ENCODE data around the gene CSTF3.
"Not testable (repeated sequence)": the region's sequence is repeated elsewhere in the genome, so short reads cannot be mapped to it uniquely, and the experiment has no call there.

CSTF3 gene

GRCh38 chr11:33161120-33162005 is at the start of gene CSTF3:
Gene CSTF3, minus strand, starts transcription at chr11:33161480. Its CDS starts 155 bp downstream, at chr11:33161325.
- peak; percentile 97 for DNase-seq (ENCODE audit: low read depth)

DNA sequence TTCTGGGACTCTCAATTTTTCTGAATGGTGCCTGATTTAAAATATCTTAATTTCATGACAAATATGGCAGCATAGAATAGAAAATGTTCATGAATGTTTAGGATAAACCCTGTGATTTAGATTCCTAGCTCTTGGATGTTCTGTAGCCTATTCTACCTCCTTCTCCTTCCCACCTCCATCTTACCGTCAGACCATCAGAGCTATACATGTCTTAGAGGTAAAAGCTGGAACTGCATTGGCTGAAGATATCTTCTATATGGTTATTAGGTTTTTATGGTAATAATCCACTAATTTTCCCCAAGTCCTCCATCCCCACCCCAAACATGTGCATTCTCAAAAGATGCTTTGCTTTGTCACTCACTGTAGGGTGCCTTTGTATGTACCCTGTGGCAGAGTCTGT is 46.9 kb upstream of the CSTF3 start:
- no peak for DNase-seq (ENCODE audit: low read depth)

GRCh38 chr11:33207408-33207985 is 46.2 kb upstream of the CSTF3 start:
- DNase-seq (ENCODE audit: low read depth) = no peak

GRCh38 chr11:33197915-33198727 is 36.8 kb upstream of the CSTF3 start:
- DNase-seq (ENCODE audit: low read depth) = no peak

- DNase-seq (ENCODE audit: low read depth) = no peak
Observed at GRCh38 chr11:33195462-33196173, 34.3 kb upstream of the CSTF3 start.

GRCh38 chr11:33194455-33194854 is 33.2 kb upstream of the CSTF3 start:
- no peak for DNase-seq (ENCODE audit: low read depth)

GRCh38 chr11:33191467-33191866 is 30.2 kb upstream of the CSTF3 start:
- DNase-seq (ENCODE audit: low read depth) = no peak

DNA sequence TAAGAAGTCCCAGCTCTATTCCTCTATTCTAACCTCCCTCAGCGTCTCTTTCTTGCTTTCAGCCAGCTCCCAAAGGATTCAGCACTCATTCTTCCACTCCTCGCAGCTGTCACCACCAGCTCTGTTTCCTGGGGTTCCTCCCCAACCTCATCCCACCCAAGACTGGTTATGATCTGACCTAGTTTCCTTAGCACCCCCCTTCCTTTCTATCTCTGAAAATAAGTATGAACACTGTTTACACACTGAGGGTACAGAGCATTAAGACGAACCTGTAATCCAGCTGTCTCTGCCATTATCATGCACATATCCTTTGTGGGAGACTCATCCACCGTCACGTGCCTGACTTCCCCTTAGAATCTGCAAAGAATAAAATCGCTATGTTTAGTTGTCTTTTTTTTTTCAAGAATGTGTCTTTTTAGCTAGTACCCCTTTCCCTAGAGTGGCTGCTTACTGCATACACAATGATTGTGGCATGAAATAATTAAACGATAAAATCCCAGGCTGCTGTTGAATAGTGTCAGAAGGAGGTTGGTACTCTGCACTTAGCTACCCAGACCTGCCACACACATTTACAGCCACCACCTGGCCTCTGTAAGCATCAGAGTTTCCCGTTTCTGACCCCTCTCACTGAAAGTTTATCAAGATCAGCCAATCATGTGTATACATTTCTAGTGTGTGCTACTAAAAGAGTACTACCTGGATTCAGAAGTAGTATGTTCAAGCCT is 26.9 kb upstream of the CSTF3 start:
- no peak for DNase-seq (ENCODE audit: low read depth)

DNA sequence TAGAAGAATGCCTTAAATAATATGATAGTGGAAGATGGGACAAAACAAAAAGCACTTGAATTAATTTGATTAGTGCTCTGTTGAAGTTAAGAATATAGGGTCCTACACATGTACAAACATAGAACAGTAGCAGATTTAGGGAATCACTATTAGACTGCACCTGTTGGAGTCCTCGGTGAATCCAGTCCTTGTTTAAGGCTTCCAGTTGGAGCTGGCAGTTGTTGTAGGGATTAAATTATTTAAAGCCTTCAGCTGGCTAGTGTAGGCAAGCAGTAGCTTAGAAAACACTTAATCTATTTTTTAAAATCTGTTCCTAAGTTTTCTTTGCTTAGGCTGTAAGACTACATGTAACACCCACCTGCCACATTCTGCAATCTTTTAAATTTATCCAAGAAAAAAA is 24.5 kb upstream of the CSTF3 start:
- no peak for DNase-seq (ENCODE audit: low read depth)

- no peak for DNase-seq (ENCODE audit: low read depth)
Observed at GRCh38 chr11:33182246-33182878, 21.1 kb upstream of the CSTF3 start.

DNA sequence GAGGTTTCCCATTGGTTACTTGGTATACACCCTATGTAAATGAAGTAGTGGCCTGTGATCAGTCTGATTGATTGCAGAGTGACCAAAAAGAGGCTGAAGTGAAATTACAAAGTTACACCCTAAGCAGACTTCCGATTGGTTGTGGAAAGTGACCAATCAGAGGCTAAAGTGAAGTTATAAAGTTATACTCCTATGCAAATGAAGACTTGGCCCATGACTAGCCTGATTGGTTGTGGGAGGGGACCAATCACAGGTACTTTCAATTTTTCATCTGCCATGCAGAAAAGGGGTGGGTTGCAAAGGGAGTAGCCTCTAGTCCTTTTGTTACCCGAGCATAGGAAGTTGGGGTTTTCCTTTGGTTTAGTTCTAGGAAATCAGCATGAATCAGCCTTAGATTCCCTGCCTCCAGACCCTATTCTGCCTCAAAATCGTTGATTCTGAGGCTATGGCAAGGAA is 18.1 kb upstream of the CSTF3 start:
- no peak for DNase-seq (ENCODE audit: low read depth)

DNA sequence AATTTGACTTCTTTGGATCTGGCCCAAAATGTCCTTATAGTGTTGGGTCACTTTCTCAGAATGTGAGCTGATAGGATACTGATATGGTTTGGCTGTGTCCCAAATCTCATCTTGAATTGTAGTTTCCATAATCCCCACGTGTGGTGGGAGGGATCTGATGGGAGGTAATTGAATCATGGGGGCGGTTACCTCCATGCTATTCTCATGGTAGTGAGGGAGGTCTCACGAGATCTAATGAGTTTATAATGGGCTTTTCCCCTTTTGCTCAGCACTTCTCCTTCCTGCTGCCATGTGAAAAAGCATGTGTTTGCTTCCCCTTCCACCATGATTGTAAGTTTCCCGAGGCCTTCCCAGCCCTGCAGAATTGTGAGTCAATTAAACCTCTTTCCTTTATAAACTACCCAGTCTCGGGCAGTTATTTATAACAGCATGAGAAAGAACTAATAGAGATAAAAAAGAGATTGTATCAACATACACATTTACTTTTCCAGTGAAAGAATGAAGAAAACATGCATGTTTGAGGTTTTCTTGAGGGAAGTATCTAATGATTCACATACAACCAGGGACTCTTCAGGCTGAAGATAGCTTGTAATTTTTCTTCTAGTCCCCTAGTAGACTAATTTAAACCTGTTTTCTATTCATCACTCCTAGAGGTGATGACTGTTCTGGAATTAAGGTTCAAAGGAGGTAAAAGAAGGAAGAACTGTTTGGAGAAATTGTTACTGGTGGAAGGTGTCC is 17.3 kb upstream of the CSTF3 start:
- no peak for DNase-seq (ENCODE audit: low read depth)

- no peak for DNase-seq (ENCODE audit: low read depth)
Observed at GRCh38 chr11:33177676-33178336, 16.5 kb upstream of the CSTF3 start.

- not testable (repeated sequence) for DNase-seq (ENCODE audit: low read depth)
Observed at GRCh38 chr11:33176760-33177159, 15.5 kb upstream of the CSTF3 start.

DNA sequence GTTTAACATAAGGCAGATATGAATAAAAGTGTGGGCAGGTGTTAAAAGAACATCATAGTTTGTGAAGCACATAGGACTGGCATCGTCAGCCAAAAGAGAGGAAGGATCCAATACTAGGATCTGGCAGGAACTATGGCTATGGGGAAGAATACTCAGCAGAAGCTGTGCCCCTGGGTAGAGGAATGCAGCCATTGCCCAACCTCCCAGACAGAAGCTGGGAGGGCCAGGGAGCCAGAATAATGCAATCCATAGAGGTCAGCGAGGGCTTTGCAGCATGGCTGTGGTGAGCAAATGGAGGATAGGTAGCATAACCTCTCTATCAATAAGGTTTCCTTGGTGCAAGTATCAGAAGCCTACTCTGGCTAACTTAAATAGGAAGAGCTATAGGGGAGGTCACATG is 11.7 kb upstream of the CSTF3 start:
- DNase-seq (ENCODE audit: low read depth) = no peak

DNA sequence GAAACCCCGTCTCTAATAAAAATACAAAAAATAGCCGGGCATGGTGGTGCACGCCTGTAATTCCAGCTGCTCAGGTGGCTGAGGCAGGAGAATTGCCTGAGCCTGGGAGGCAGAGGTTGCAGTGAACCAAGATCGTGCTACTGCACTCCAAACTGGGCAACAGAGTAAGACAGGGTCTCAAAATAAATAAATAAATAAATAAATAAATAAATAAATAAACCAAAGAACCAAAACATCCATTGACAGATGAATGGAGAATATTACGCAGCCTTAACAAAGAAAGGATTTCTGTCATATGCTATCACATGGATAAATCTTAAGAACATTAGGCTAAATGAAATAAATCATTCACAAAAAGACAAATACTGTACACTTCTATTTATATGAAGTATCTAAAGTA is 11.1 kb upstream of the CSTF3 start:
- no peak for DNase-seq (ENCODE audit: low read depth)

GRCh38 chr11:33171251-33171650 is 10.0 kb upstream of the CSTF3 start:
- DNase-seq (ENCODE audit: low read depth) = no peak

- no peak for DNase-seq (ENCODE audit: low read depth)
Observed at GRCh38 chr11:33168709-33169200, 7.5 kb upstream of the CSTF3 start.

DNA sequence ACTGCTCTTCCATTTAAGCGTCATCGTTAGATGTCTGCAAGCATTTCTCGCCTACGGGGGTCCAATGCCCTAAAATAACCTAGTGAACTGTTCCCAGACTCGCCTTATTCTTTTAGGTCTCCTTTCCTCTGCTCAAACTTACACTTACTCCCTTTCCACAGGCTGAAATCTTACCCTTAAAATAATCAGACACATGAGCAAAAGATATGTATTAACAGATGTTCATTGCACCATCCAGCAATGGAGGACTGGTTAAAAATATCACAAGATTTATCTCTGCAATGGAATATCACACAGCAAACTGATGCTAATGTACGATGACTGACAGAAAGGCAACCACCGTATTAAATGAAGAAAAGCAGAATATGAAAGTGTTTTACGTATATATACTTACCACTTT is 1.6 kb upstream of the CSTF3 start:
- DNase-seq (ENCODE audit: low read depth) = no peak

All from activated T-cell treated with anti-CD3 and anti-CD28 coated beads for 1 hour (primary cell).